GM23338 (cell line): Measurements from ENCODE around the gene TPST1. TPM values are rescaled to one million over a fixed set of nuclear protein-coding genes. Genes with fewer than 3 reads are reported as not detected.

ENCODE experiments used
- ATAC-seq: fragments of 200-7000 bp; cut with Tn5 transposase; 3 replicates; pipeline ENCODE4 v1.9.1; 2020
- DNase-seq: peaks from one replicate; pipeline ENCODE4 v3.0.0-alpha.2; 2015; ENCODE audit warnings: low spot score
- H2AFZ ChIP-seq: fragments of 200-600 bp; sonication (generic); 2 replicates; pipeline ENCODE4 v1.8.0; 2016; ENCODE audit warnings: antibody characterized with exemption, mild to moderate bottlenecking, moderate library complexity
- H3F3A ChIP-seq: fragments of 200-600 bp; sonication (generic); replicated peaks from 2 replicates; pipeline ENCODE4 v1.8.0; 2017; ENCODE audit warnings: antibody characterized with exemption, mixed run types, low read depth
- H3K27ac ChIP-seq: fragments of 200-600 bp; sonication (generic); 2 replicates; pipeline ENCODE4 v1.6.1; 2016; ENCODE audit warnings: low read depth
- H3K27me3 ChIP-seq: fragments of 200-600 bp; sonication (generic); 2 replicates; pipeline ENCODE4 v1.8.0; 2016; ENCODE audit warnings: mild to moderate bottlenecking, mixed run types, moderate library complexity; ENCODE audit not compliant: insufficient read depth
- H3K36me3 ChIP-seq: fragments of 200-600 bp; sonication (generic); 2 replicates; pipeline ENCODE4 v1.8.0; 2016; ENCODE audit warnings: mild to moderate bottlenecking; ENCODE audit not compliant: insufficient read depth
- H3K4me1 ChIP-seq: fragments of 200-600 bp; sonication (generic); 2 replicates; pipeline ENCODE4 v1.8.0; 2016; ENCODE audit warnings: mild to moderate bottlenecking, moderate library complexity; ENCODE audit not compliant: insufficient read depth
- H3K4me2 ChIP-seq: fragments of 200-600 bp; sonication (generic); 2 replicates; pipeline ENCODE4 v1.7.1; 2017; ENCODE audit warnings: mixed run types
- H3K4me3 ChIP-seq: fragments of 200-600 bp; sonication (generic); 2 replicates; pipeline ENCODE4 v1.6.1; 2016; ENCODE audit warnings: mixed run types
- H3K79me2 ChIP-seq: fragments of 200-600 bp; sonication (generic); replicated peaks from 2 replicates; pipeline ENCODE4 v1.8.0; 2017; ENCODE audit warnings: mild to moderate bottlenecking; ENCODE audit not compliant: insufficient read depth
- H3K9me2 ChIP-seq: fragments of 200-600 bp; sonication (generic); 2 replicates; pipeline ENCODE4 v1.8.0; 2017; ENCODE audit not compliant: insufficient read depth
- H4K20me1 ChIP-seq: fragments of 200-600 bp; sonication (generic); replicated peaks from 2 replicates; pipeline ENCODE4 v1.8.0; 2017; ENCODE audit warnings: mild to moderate bottlenecking; ENCODE audit not compliant: insufficient read depth
- H3K27ac Mint-ChIP-seq: 2 replicates; pipeline ENCODE4 v1.8.0; 2020; ENCODE audit warnings: inconsistent platforms, mild to moderate bottlenecking, moderate library complexity, mixed read lengths
- H3K27me3 Mint-ChIP-seq: 3 replicates; pipeline ENCODE4 v1.8.0; 2022; ENCODE audit warnings: low read depth, mild to moderate bottlenecking, moderate library complexity, mixed read lengths, inconsistent platforms; ENCODE audit not compliant: insufficient read depth, poor library complexity
- H3K36me3 Mint-ChIP-seq: 3 replicates; pipeline ENCODE4 v1.8.0; 2021; ENCODE audit warnings: low read depth, mild to moderate bottlenecking, inconsistent platforms, moderate library complexity, mixed read lengths
- H3K4me1 Mint-ChIP-seq: 3 replicates; pipeline ENCODE4 v1.8.0; 2020; ENCODE audit warnings: mild to moderate bottlenecking, inconsistent platforms, mixed read lengths
- H3K4me3 Mint-ChIP-seq: 3 replicates; pipeline ENCODE4 v1.8.0; 2021; ENCODE audit warnings: moderate library complexity, mild to moderate bottlenecking, inconsistent platforms, mixed read lengths
- H3K9me3 Mint-ChIP-seq: 3 replicates; pipeline ENCODE4 v1.8.0; 2020; ENCODE audit warnings: moderate library complexity, mild to moderate bottlenecking, inconsistent platforms, mixed read lengths
- ETS1 ChIP-seq: IDR thresholded peaks from 2 replicates; pipeline ENCODE4 v1.6.1; 2016; ENCODE audit warnings: antibody characterized with exemption
- JUNB ChIP-seq: IDR thresholded peaks from one replicate; pipeline ENCODE4 v1.6.1; 2016; ENCODE audit warnings: antibody characterized with exemption; ENCODE audit not compliant: unreplicated experiment
- POLR2AphosphoS5 ChIP-seq: IDR thresholded peaks from 2 replicates; pipeline ENCODE4 v1.6.1; 2016; ENCODE audit warnings: antibody characterized with exemption, low read depth
- REST ChIP-seq: IDR thresholded peaks from one replicate; pipeline ENCODE4 v1.6.1; 2018; ENCODE audit warnings: antibody characterized with exemption; ENCODE audit not compliant: unreplicated experiment
- STAT1 ChIP-seq: IDR thresholded peaks from one replicate; pipeline ENCODE4 v1.6.1; 2016; ENCODE audit warnings: antibody characterized with exemption; ENCODE audit not compliant: unreplicated experiment
- ZNF331 ChIP-seq: fragments of 250-450 bp; sonication (Bioruptor Pico); IDR thresholded peaks from 2 replicates; pipeline ENCODE4 v1.5.0; 2020; ENCODE audit warnings: low read depth, mild to moderate bottlenecking, moderate library complexity
- ZNF462 ChIP-seq: fragments of 250-450 bp; sonication (Bioruptor Pico); IDR thresholded peaks from 2 replicates; pipeline ENCODE4 v1.5.0; 2020; ENCODE audit warnings: mild to moderate bottlenecking, moderate library complexity
- polyA plus RNA-seq: library from polyadenylated mRNA; unstranded; fragments of >200 nt; fragmentation: Nextera tagmentation; extraction: Ambion mirVana; gene quantifications from 2 replicates; pipeline ENCODE4 v1.2.1, GENCODE V29; 2016
- total RNA-seq: library from RNA; depleted of rRNA; stranded (reverse); fragments of >200 nt; shearing (Covaris generic); gene quantifications from 2 replicates; pipeline ENCODE4 v1.2.3, GENCODE V29; 2014

The TPST1 gene
- total and polyA plus RNA-seq, 2 experiments from 2014 or later = 10.7 to 19.2 TPM

- TF ChIP-seq REST (no peak), STAT1 (no peak), JUNB (no peak)
Measured at GRCh38 chr7:66315192-66315591, 110.1 kb downstream of the TPST1 start (continued).

- H3K27me3 Mint-ChIP-seq = peaks cover 4% of the 10 kb centered on the region
- peaks cover 9% of the 10 kb centered on the region; the same call in 1 of the 2 replicates for H3K4me1 ChIP-seq
- no peak overlapping the region for H3K27ac Mint-ChIP-seq
- no peaks in the 10 kb centered on the region for H3F3A ChIP-seq
- H3K27ac ChIP-seq = no peak overlapping the region
- H4K20me1 ChIP-seq = no peaks in the 10 kb centered on the region
- H3K4me3 Mint-ChIP-seq = no peak overlapping the region
- H3K36me3 ChIP-seq = peaks cover 3% of the 10 kb centered on the region; the same call in 1 of the 2 replicates
- H2AFZ ChIP-seq = no peak overlapping the region
- no peak overlapping the region for H3K4me3 ChIP-seq
- no peaks in the 10 kb centered on the region for H3K27me3 ChIP-seq
- no peak overlapping the region for H3K4me2 ChIP-seq
- H3K9me2 ChIP-seq = no peaks in the 10 kb centered on the region
- no peak for ATAC-seq
- H3K79me2 ChIP-seq = no peaks in the 10 kb centered on the region
- peaks cover 25% of the 10 kb centered on the region for H3K36me3 Mint-ChIP-seq
- DNase-seq = no peak
- peaks cover 27% of the 10 kb centered on the region for H3K9me3 Mint-ChIP-seq
- peaks cover 15% of the 10 kb centered on the region for H3K4me1 Mint-ChIP-seq
- TF ChIP-seq POLR2AphosphoS5 = no peak
- TF ChIP-seq ETS1 = no peak
- TF ChIP-seq JUNB = no peak
- no peak for TF ChIP-seq REST
- TF ChIP-seq ZNF462 (CRISPR knock-in tag) = no peak
- no peak for TF ChIP-seq ZNF331
Measured at GRCh38 chr7:66319407-66319979, 114.4 kb downstream of the TPST1 start.
